GM12892 (cell line): Measurements from ENCODE around the gene PNMA1.

Experiments
- DNase-seq: peaks from one replicate; pipeline ENCODE4 v3.0.0; 2011; ENCODE audit not compliant: insufficient read length
- FAIRE-seq: peaks from 2 replicates; lab custom pipeline; 2011; peaks lifted over from hg19 to GRCh38; lab: Jason Lieb, UNC
- POLR2A ChIP-seq: IDR thresholded peaks from 2 replicates; pipeline ENCODE4 v1.6.1; 2011; ENCODE audit warnings: low read depth, low read length, control low read depth
- POLR2AphosphoS5 ChIP-seq: IDR thresholded peaks from 2 replicates; pipeline ENCODE4 v1.6.1; 2011; ENCODE audit warnings: low read depth, low read length, control low read depth
- TAF1 ChIP-seq: IDR thresholded peaks from 2 replicates; pipeline ENCODE4 v1.6.1; 2011; ENCODE audit warnings: low read depth, mild to moderate bottlenecking, control low read depth, low read length, borderline replicate concordance

The PNMA1 gene

DNA sequence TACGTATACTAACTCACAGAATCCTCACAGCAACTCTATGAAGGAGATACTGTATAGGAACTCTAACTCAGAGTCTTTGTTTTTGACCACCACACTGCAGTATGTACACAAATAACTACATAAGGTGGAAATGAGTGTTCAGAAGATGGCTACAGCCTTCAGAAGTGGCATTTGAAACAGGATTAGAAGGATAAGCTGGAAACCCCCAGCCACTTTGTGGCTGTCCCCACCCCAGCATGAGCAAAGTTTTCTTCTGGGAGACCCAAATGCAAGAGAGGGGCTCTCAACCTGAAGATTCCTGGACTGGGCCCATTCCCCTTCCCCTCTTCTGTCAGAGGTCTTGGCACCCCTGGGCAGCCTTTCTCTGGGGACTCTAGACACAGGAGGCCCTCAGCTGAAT is 43.2 kb upstream of the PNMA1 start:
- DNase-seq (no peak), FAIRE-seq (peak; percentile 73)
- TF ChIP-seq POLR2AphosphoS5 (no peak; the same call in 1 of the 2 replicates), POLR2A (no peak), TAF1 (no peak)

DNA sequence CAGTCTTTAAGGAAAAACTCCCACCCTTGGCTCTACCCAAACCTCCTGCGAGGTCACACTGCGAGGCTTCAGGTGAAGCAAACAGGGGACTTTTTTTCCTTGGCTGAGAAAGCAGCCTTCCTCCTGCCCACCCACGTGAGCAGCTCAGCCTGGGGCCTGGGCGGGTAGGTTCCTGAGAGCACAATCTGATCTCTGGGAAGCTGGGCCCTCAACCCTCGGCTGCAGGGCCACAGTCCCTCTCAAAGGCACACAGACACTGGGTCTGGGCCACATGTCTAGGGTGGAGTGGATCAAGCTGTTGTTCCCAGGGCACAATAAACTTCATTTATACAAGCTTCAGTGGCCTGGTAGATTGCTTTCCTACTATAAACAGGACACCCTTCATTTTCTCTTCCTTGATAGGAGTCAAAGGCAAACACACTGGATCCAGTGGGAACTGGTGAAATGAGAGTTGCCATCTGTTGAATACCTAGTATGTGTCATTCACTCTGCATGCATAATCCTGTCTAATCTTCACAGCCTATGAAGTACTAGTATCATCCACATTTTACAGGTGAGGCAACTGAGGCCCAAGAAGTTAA is 41.3 kb upstream of the PNMA1 start:
- no peak for DNase-seq
- TF ChIP-seq POLR2AphosphoS5 (peak; percentile 62; the same call in 1 of the 2 replicates), POLR2A (peak; percentile 42; the same call in 1 of the 2 replicates), TAF1 (0 out of 2 replicates have a peak, but pooled peaks have one; percentile 24)
- FAIRE-seq: no peak

DNA sequence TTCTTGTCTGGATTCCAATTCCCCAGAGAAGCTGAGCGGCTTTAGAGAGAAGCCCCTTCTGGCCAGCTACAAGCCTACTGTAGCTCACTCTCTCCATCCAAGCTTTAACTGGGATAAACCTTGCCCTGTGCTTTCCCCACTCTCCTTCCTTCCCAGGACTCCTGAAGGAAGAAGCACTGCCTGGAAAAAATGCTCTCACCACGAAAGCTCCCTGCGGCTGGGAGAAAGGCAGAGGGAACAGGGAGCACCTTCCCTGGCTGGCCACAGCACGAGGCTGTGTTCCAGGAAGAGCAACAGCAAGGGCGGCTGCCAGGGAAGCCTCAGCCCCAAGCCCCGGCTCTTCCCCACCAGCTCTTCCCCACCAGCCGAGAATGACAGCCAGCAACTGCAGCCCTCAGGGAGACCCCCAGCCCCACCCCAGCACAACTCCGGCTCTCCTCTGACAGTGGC is 40.8 kb upstream of the PNMA1 start:
- no peak for DNase-seq

DNA sequence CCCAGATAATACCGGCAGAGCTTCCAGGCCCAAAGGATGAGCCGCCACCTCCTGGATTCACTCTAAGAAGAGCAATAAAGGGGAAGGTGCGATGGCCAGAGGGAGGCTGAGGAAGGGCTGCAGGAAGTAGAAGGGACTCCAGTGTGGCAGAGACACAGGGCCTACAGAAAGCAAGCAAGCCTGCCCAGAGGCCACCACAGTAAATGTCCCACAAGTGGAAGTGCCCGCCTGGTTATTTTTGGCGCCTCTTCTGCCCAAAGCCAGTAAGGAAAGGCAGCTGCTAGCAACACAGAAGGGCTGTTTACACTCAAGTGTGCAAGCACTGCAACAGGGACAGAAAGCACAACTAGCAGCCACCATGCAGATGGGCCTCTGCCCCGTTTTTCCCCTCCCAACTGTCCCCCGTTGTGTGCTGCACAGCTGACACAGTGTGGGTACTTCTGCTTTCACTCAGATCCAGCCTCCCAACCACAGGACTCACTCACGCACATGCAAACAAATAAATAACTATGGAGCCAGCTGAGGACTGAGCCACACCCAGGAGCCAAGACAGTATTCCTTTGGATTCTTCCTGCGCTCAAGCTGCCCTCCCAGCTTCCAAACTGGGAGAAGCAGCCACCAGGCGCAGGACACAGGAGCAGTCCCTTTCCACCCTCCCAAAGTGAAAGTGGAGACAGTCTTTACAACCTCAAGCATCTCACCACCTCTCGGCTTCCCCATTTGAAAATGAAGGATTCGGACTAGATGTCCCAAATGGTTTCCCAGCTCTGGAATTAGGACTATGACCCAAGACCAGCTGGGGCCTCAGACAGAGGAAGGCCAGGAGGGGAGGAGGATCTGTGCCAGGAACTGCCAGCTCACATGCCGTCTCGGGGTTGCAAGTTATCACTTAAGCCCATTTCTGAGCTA is 40.0 kb upstream of the PNMA1 start:
- FAIRE-seq (peak; percentile 99), DNase-seq (no peak)
- TF ChIP-seq POLR2AphosphoS5: peak; percentile 82
- peak; percentile 73 for TF ChIP-seq POLR2A
- no peak for TF ChIP-seq TAF1

More for the DNA sequence above, 40.8 kb upstream of the PNMA1 start:
- FAIRE-seq: peak; percentile 44
- TF ChIP-seq POLR2AphosphoS5 (no peak), TAF1 (no peak), POLR2A (no peak)

DNA sequence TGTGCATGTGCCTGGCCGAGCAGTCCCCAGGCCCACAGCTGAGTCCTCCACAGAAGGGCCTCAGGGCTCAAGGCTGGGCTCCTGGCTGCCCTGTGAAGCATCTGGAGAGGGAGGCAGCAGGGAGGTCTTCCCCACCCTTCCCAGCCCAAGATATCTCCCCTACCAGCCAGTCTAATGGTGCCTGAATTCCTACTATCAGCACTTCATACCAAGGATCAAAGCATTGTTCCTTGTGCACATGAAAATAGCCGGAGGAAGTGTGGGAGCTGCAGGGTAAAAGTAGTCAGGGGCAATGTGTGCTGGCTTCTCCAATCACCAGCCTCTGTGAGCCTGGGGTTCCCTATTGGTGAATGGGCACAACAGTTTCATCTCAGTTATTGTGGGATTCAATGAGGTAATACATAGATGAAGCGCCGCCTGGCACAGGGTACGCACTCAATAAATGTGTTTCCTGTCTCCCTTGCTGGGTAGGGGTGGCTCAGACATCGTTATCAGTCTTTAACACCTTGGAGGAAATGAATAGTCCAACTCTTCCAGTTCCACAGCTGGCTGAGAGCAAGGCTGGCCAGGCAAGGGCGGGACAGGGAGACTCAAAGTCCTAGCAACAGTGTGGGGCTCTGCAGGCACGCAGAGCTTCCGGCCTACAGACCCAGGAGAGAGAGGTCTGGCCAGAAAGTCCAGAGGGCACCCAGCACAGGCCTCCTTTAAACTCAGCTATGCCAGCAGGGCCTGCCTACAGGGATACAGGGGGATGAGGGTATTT is 39.1 kb upstream of the PNMA1 start:
- TF ChIP-seq TAF1 (no peak), POLR2A (no peak), POLR2AphosphoS5 (no peak; the same call in 1 of the 2 replicates)
- DNase-seq (no peak), FAIRE-seq (peak; percentile 51)

DNA sequence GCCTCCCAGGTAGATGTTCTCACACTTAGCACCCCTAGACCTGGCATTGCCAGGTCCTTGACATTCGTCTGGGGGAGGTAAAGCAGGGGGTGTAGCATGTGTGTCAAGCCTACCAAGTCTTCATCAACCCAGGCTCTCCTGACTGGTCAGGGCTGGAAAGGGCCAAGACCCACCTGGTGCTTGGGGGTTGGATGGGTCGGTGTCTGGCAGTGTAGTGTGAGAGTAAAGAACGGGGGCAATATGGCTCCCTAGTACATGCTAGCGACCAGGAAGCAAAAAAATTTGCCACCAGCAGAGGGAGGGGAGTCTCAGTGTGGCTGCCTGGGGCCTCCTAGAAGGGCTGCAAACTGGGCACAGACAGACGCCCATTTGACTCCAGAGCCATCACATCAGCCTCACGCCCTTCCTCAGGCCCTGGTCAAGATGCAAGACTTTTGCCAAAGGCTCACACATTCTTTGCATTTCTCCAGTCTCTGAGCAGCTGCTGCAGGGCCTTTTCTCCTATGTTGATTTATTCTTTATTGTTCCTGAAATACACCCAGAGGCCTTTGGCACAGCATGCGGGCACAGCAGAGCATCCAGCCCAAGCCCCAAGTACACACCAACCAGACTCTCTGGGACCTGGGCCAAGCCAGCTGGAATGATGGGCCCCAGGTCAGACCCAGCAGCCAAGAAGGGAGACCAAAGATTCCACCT is 38.3 kb upstream of the PNMA1 start:
- no peak for FAIRE-seq
- DNase-seq: no peak
- no peak; the same call in none of the 2 replicates for TF ChIP-seq POLR2A
- TF ChIP-seq TAF1: no peak
- TF ChIP-seq POLR2AphosphoS5: peak; percentile 52; the same call in 1 of the 2 replicates

DNA sequence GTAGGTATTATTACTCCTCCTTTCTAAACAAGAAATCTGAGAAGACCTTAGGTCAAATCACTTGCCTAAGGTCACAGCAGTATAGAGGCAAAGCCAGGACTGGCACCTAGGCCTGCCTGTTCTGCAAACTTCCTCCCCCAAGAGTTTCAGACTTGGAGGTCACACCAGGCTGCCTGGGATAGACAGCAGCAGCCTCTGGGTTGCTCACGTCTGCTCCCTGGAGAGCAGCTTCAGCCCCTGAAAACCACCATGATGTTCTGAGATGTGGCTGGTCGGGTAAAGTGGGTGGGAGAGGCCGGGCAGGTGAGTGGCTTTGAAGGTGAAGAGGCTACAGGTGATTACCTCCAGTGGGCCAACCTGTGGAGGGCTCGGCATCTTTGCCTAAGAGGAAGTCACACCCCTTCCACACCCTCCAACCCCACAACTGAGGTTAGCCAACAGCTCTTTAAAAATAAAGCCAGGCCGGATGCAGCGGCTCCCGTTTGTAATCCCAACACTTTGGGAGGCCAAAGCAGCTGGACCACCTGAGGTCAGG is 37.0 kb upstream of the PNMA1 start:
- FAIRE-seq (no peak), DNase-seq (no peak)
- TF ChIP-seq POLR2A (no peak; the same call in 1 of the 2 replicates), POLR2AphosphoS5 (no peak)

DNA sequence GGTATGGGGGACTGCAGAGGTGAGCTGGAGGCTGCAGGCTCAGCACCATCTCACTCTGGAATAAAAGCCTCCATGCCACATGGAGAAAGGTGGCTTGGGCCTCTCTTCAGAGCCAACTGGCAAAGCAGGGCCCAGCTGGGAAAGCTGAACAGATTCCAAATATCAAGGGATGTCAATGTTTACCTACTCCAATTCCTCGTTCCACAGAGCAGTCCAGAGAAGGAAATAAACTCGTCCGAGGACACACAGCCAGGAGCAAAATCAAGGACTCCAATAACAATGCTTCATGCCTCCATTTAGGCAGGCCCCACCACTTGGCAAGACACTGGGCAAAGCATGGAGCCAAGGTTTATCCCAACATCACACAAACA is 36.3 kb upstream of the PNMA1 start:
- TF ChIP-seq POLR2AphosphoS5 (no peak), TAF1 (no peak), POLR2A (no peak)
- DNase-seq: no peak
- FAIRE-seq: no peak

DNA sequence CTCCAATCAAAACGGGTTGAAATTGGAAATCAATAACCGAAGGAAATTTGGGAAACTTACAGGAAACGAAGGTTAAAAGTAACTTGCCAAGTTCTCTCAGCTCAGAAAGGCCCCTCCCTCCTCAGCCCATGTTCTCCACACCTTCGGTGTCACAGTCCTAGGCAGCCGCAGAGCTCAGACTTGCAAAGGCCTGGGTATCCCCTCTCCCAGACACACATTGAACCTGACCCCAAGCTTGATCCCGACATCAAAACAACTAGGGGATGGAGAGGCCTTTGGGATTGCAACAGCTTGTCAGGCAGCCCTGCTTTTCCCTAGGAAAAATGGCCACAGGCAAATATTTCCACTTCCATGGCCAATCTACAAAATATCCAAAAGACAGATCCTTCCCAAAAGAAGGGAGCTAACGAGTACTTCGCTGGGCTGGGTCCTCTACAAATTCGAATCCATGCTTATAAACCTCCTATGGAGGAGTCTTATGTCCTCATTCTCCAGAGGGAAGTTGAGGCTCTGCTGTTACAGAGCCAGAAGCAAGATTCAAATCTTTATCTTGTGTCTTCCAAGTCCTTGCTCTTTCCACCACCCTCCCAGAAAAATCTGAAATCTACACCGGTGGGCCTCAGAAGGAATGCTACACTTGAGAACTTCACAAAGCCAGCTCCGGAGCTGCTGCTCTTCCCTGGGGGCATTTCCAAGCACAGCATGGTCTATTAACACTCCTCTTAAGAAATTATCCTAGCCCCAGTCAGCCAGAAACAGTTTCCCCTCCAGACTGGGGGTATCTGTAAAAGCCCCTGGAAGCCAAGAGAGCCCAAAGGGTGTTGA is 35.7 kb upstream of the PNMA1 start:
- no peak for TF ChIP-seq POLR2AphosphoS5
- no peak for TF ChIP-seq POLR2A
- TF ChIP-seq TAF1: no peak
- DNase-seq (no peak), FAIRE-seq (no peak)
